Measurements from ENCODE around the gene KCTD11.
A peak's percentile ranks its signal among the peaks of the same experiment; 100 is the strongest.

The KCTD11 gene

GRCh38 chr17:7317161-7317803 is 34.7 kb upstream of the KCTD11 start:
- TF ChIP-seq CTCF (IDR thresholded peaks at IDR 0.05; ENCODE audit: low read depth, low read length) = no peak

GRCh38 chr17:7318121-7318860 is 33.7 kb upstream of the KCTD11 start:
- no peak for TF ChIP-seq CTCF (IDR thresholded peaks at IDR 0.05; ENCODE audit: low read depth, low read length)
- no peak for DNase-seq (ENCODE audit: extremely low read depth, low read depth)

More at GRCh38 chr17:7317161-7317803, 34.7 kb upstream of the KCTD11 start:
- DNase-seq (ENCODE audit: extremely low read depth, low read depth) = no peak

GRCh38 chr17:7321466-7321865 is 30.5 kb upstream of the KCTD11 start:
- no peak for DNase-seq (ENCODE audit: extremely low read depth, low read depth)
- no peak for TF ChIP-seq CTCF (IDR thresholded peaks at IDR 0.05; ENCODE audit: low read depth, low read length)

- no peak for TF ChIP-seq CTCF (IDR thresholded peaks at IDR 0.05; ENCODE audit: low read depth, low read length)
- DNase-seq (ENCODE audit: extremely low read depth, low read depth) = no peak
Observed at GRCh38 chr17:7322520-7323194, 29.3 kb upstream of the KCTD11 start.

- peak; percentile 87 for TF ChIP-seq CTCF (IDR thresholded peaks at IDR 0.05; ENCODE audit: low read depth, low read length)
- no peak for DNase-seq (ENCODE audit: extremely low read depth, low read depth)
Observed at GRCh38 chr17:7323731-7324437, 28.1 kb upstream of the KCTD11 start.

- DNase-seq (ENCODE audit: extremely low read depth, low read depth) = no peak
- TF ChIP-seq CTCF (IDR thresholded peaks at IDR 0.05; ENCODE audit: low read depth, low read length) = no peak
Observed at GRCh38 chr17:7324438-7324779, 27.6 kb upstream of the KCTD11 start.

Measured in AG09319 (cell line).